Trophoblast cell (in vitro differentiated cells and primary cell): ENCODE results near the gene IGLL1.

Experiments
- DNase-seq, 2 donors: peaks; one replicate each; pipeline ENCODE4 v3.0.0-alpha.2; 2016
- H2AFZ ChIP-seq: 2 replicates; pipeline ENCODE4 v1.6.1; 2013; ENCODE audit warnings: low read length, moderate library complexity, mild to moderate bottlenecking; ENCODE audit not compliant: insufficient read depth, poor library complexity
- H2AK5ac ChIP-seq: 2 replicates; pipeline ENCODE4 v1.6.1; 2013; ENCODE audit warnings: mild to moderate bottlenecking, low read length
- H2BK120ac ChIP-seq: 2 replicates; pipeline ENCODE4 v1.6.1; 2013; ENCODE audit warnings: low read length, mild to moderate bottlenecking, moderate library complexity; ENCODE audit not compliant: insufficient read depth, poor library complexity
- H2BK12ac ChIP-seq: 2 replicates; pipeline ENCODE4 v1.6.1; 2013; ENCODE audit warnings: mild to moderate bottlenecking, low read length, moderate library complexity
- H2BK5ac ChIP-seq: 2 replicates; pipeline ENCODE4 v1.6.1; 2013; ENCODE audit warnings: low read length, low read depth, moderate library complexity, mild to moderate bottlenecking; ENCODE audit not compliant: poor library complexity
- H3K14ac ChIP-seq: 2 replicates; pipeline ENCODE4 v1.6.1; 2013; ENCODE audit warnings: mild to moderate bottlenecking, low read length
- H3K18ac ChIP-seq: 2 replicates; pipeline ENCODE4 v1.6.1; 2013; ENCODE audit warnings: mild to moderate bottlenecking, low read length
- H3K23ac ChIP-seq: 2 replicates; pipeline ENCODE4 v1.6.1; 2013; ENCODE audit warnings: low read length
- H3K27ac ChIP-seq: 2 replicates; pipeline ENCODE4 v1.5.1; 2013; ENCODE audit warnings: low read depth, mild to moderate bottlenecking, inconsistent platforms, low read length, moderate library complexity
- H3K27me3 ChIP-seq: 2 replicates; pipeline ENCODE4 v1.6.1; 2013; ENCODE audit warnings: inconsistent platforms, mild to moderate bottlenecking, low read length, moderate library complexity; ENCODE audit not compliant: insufficient read depth
- H3K36me3 ChIP-seq, 2 experiments: 1 replicate in 1 of 2; 2 replicates in 1 of 2; pipeline ENCODE4 v1.6.1; 2013; ENCODE audit warnings: low read length in 2 of 2, mild to moderate bottlenecking in 2 of 2, moderate library complexity in 1 of 2; ENCODE audit not compliant: insufficient read depth in 2 of 2, control insufficient read depth in 1 of 2
- H3K4ac ChIP-seq: 2 replicates; pipeline ENCODE4 v1.6.1; 2013; ENCODE audit warnings: low read depth, mild to moderate bottlenecking, low read length, moderate library complexity
- H3K4me1 ChIP-seq, 2 experiments: 1 replicate in 1 of 2; 2 replicates in 1 of 2; pipeline ENCODE4 v1.6.1; 2013; ENCODE audit warnings: low read length in 2 of 2, mild to moderate bottlenecking in 2 of 2, moderate library complexity in 1 of 2; ENCODE audit not compliant: insufficient read depth in 2 of 2, control insufficient read depth in 1 of 2
- H3K4me2 ChIP-seq: 2 replicates; pipeline ENCODE4 v1.6.1; 2013; ENCODE audit warnings: inconsistent platforms, mild to moderate bottlenecking, low read length, moderate library complexity
- H3K4me3 ChIP-seq: 2 replicates; pipeline ENCODE4 v1.5.1; 2013; ENCODE audit warnings: mild to moderate bottlenecking, low read depth, low read length, inconsistent platforms
- H3K79me1 ChIP-seq: one replicate; pipeline ENCODE4 v1.6.1; 2013; ENCODE audit warnings: low read length
- H3K79me2 ChIP-seq: 2 replicates; pipeline ENCODE4 v1.6.1; 2013; ENCODE audit warnings: low read length, mild to moderate bottlenecking; ENCODE audit not compliant: control insufficient read depth, insufficient read depth, poor library complexity
- H3K9ac ChIP-seq: 2 replicates; pipeline ENCODE4 v1.6.1; 2013; ENCODE audit warnings: mild to moderate bottlenecking, low read length
- H3K9me3 ChIP-seq: 2 replicates; pipeline ENCODE4 v1.6.1; 2013; ENCODE audit warnings: low read depth, mild to moderate bottlenecking, control low read depth, inconsistent platforms, low read length; ENCODE audit not compliant: insufficient read depth
- H4K12ac ChIP-seq: 2 replicates; pipeline ENCODE4 v1.6.1; 2013; ENCODE audit warnings: low read depth, mild to moderate bottlenecking, low read length, moderate library complexity
- H4K8ac ChIP-seq: 2 replicates; pipeline ENCODE4 v1.6.1; 2013; ENCODE audit warnings: low read depth, mild to moderate bottlenecking, low read length, moderate library complexity
- H4K91ac ChIP-seq: one replicate; pipeline ENCODE4 v1.6.1; 2013; ENCODE audit warnings: low read depth, mild to moderate bottlenecking, low read length, moderate library complexity
- WGBS: extraction: QIAGEN DNeasy Blood & Tissue Kit; methylation state at CpG from one replicate; pipeline ENCODE4 v1.1.7; 2013; ENCODE audit warnings: missing lambda C conversion rate; ENCODE audit not compliant: insufficient read length, insufficient coverage; ENCODE audit errors: extremely low coverage; 5-methylcytosine and 5-hydroxymethylcytosine counted together

The IGLL1 gene

DNA sequence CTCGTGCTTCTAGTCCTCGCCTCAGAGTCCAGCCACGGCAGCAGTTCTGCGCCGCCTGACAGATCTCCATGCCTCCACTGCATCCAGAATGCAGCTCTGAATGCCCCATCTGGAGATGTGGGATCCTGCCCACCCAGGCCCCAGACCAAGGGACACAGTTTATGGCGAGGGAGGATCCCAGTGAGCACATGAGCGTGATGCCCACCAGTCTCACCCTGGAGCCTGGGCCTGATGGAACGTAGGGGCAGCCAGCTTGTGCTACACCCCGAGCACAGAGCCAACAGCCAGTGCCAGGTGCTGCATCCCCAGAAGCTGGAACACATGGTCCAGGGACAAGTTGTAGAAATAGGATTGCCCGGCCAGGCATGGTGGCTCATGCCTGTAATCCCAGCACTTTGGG, 10.4 kb downstream of the IGLL1 start:
- DNase-seq, result no peak
- Histone ChIP-seq H3K4ac (no peak overlapping the region), H3K79me1 (no peaks in the 10 kb centered on the region), H4K8ac (no peak overlapping the region), H2BK120ac (no peak overlapping the region), H3K36me3 (no peaks in the 10 kb centered on the region), H3K4me2 (no peak overlapping the region), H3K79me2 (no peaks in the 10 kb centered on the region), H3K18ac (no peak overlapping the region), H3K27ac (no peak overlapping the region), H3K4me3 (no peak overlapping the region), H2AK5ac (no peak overlapping the region), H3K9me3 (peaks cover 6% of the 10 kb centered on the region), H4K12ac (no peak overlapping the region), H2AFZ (no peak overlapping the region), H3K4me1 (peaks cover 0 to 4% of the 10 kb centered on the region in 2 experiments), H2BK12ac (no peak overlapping the region), H3K27me3 (peaks cover 13% of the 10 kb centered on the region), H3K9ac (no peak overlapping the region), H3K14ac (no peak overlapping the region), H4K91ac (no peak overlapping the region), H2BK5ac (no peak overlapping the region), H3K23ac (no peak overlapping the region)
- WGBS, result no CpG with 5 or more reads among the region's 10 CpGs

DNA sequence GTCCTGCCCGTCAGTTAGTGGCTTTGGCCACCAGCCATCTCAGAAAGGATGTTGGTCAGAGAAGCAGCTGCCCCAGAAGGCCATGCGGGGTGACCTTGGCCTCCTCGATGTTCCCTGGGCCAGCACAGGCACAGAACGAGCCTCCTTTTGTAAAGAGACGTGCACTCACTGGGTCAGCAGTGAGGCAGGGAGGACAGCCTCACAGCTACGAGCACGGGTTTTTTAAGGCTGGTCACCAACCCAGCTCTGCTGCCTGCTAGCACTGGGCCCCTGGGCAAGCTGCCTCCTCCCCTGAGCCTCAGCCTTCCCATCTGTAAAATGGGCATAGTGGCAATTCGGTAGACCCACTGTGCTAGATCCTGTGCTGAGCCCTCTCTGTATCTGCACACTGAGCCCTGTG, 10.8 kb downstream of the IGLL1 start:
- Histone ChIP-seq H3K27me3 (peaks cover 13% of the 10 kb centered on the region), H3K79me1 (no peaks in the 10 kb centered on the region), H3K27ac (no peak overlapping the region), H3K79me2 (no peaks in the 10 kb centered on the region), H3K36me3 (no peaks in the 10 kb centered on the region), H3K23ac (no peak overlapping the region), H2BK5ac (no peak overlapping the region), H2AK5ac (no peak overlapping the region), H2BK12ac (no peak overlapping the region), H3K18ac (no peak overlapping the region), H2BK120ac (no peak overlapping the region), H4K8ac (no peak overlapping the region), H3K14ac (no peak overlapping the region), H3K9me3 (peaks cover 6% of the 10 kb centered on the region), H4K91ac (no peak overlapping the region), H3K4me3 (no peak overlapping the region), H4K12ac (no peak overlapping the region), H3K4me1 (peaks cover 0 to 4% of the 10 kb centered on the region in 2 experiments), H3K9ac (no peak overlapping the region), H2AFZ (no peak overlapping the region), H3K4me2 (no peak overlapping the region), H3K4ac (no peak overlapping the region)
- DNase-seq, result no peak
- no CpG with 5 or more reads among the region's 8 CpGs for WGBS

DNA sequence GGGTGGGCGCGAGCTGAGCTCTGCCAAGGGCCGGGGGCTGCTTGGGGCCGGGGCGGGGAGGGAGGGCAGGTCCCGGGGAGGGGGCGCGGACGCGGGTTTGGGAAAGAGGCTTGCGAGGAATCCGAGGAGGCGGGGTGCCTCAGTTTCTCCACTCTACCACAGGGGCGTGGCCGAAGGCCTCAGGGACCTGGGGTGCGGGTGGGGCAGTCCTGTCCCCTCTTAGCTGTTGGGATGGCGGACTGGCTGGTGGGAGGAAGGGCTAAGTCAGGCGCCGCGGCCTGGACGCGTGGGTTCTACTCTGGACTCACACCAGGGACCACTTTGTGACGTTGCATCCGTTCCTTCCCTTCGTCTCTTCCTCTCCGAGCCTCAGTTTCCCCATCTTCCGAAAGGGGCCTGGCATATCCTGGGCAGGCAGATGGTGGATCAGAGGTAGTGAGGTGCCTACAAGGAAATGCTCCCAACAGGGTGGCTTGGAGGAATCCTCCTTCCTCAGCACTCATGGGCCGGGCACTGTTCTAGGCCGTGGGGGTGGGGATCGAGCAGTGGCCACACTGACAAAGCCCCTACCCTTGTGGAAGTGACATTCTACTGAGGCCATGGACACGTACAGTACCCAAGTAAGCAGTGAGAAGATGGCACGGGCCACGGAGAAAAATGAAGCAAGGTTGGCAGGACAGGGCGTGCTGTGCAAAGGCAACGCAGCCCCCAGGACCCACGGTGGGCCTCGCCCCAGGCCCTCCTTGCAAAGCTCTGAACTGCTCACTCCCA, 13.2 kb downstream of the IGLL1 start:
- H3K23ac ChIP-seq, result no peak overlapping the region
- H3K14ac ChIP-seq, result no peak overlapping the region
- peaks cover 0 to 4% of the 10 kb centered on the region in 2 experiments for H3K4me1 ChIP-seq
- H3K4me2 ChIP-seq, result peak overlapping the region; percentile 83
- H2AK5ac ChIP-seq, result no peak overlapping the region
- peaks cover 6% of the 10 kb centered on the region for H3K9me3 ChIP-seq
- no peak overlapping the region for H3K4ac ChIP-seq
- no peak overlapping the region for H4K91ac ChIP-seq
- no CpG with 5 or more reads among the region's 37 CpGs for WGBS
- peak overlapping the region; percentile 58 for H3K4me3 ChIP-seq
- no peak overlapping the region for H3K18ac ChIP-seq
- no peak overlapping the region for H3K27ac ChIP-seq
- H3K36me3 ChIP-seq, result no peaks in the 10 kb centered on the region
- no peak overlapping the region for H2AFZ ChIP-seq
- no peak overlapping the region for H4K12ac ChIP-seq
- peaks cover 13% of the 10 kb centered on the region for H3K27me3 ChIP-seq
- H4K8ac ChIP-seq, result no peak overlapping the region
- no peaks in the 10 kb centered on the region for H3K79me1 ChIP-seq
- no peak overlapping the region for H2BK5ac ChIP-seq
- no peak for DNase-seq
- H2BK120ac ChIP-seq, result no peak overlapping the region
- no peak overlapping the region for H3K9ac ChIP-seq
- H2BK12ac ChIP-seq, result no peak overlapping the region
- H3K79me2 ChIP-seq, result no peaks in the 10 kb centered on the region

DNA sequence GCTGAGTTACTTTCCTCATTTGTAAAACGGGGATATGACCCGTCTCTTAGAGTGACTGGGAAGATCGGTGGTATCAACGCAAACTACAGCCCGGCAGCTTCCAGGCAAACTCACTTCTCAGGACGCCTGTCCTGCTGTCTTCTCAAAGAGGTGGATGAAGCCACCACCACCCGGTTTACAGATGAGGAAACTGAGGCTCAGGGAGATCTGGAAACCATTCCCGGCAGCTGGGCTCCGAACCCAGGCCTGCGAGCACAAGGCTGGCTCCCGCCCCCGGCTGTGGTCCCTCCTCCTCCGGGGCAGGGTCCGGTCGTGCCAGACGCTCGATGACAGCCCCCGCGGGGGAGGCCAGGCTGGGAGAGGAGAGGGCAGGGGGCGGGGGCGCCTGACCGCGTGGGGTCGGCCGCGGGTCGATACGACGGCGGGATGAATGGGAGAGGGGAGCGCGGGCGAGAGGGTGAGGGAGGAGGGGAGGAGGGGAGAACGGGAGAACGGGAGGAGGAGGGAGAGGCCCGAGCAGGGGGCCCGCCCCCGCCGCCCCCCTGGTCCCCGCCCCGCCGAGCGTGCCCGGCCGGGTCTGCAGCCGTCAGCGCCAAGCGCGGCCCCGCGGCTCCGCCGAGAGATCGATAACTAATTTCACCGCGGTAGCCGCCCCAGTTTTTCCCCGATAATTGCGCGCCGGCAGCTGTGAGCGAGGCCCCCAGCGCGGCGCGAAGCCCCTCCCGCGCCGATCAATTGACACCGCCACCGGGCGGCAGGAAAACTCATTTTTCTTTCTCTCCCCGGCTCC, 14.0 kb downstream of the IGLL1 start:
- Histone ChIP-seq H2BK12ac (no peak overlapping the region), H3K14ac (no peak overlapping the region), H3K4me3 (peak overlapping the region; percentile 69), H3K36me3 (no peaks in the 10 kb centered on the region), H3K27me3 (peaks cover 13% of the 10 kb centered on the region), H2BK5ac (no peak overlapping the region), H2AFZ (no peak overlapping the region), H3K79me1 (no peaks in the 10 kb centered on the region), H2BK120ac (no peak overlapping the region), H3K9me3 (peaks cover 6% of the 10 kb centered on the region), H4K91ac (no peak overlapping the region), H4K12ac (no peak overlapping the region), H3K27ac (no peak overlapping the region), H3K4me1 (peaks cover 0 to 4% of the 10 kb centered on the region in 2 experiments), H3K4me2 (peak overlapping the region; percentile 83), H2AK5ac (no peak overlapping the region), H3K9ac (no peak overlapping the region), H4K8ac (no peak overlapping the region), H3K23ac (no peak overlapping the region), H3K4ac (no peak overlapping the region), H3K79me2 (no peaks in the 10 kb centered on the region), H3K18ac (no peak overlapping the region)
- no peak for DNase-seq
- no CpG with 5 or more reads among the region's 73 CpGs for WGBS
